GM12801 (cell line): ENCODE results near the gene BLOC1S1.

ENCODE experiments used
- TF ChIP-seq, protein P1 (sequence below): IDR thresholded peaks from one replicate; pipeline ENCODE4 v1.5.1; 2011; ENCODE audit warnings: control low read depth; ENCODE audit not compliant: insufficient read length; ENCODE audit errors: extremely low read depth

The BLOC1S1 gene

GRCh38 chr12:55715833-55716581, at the start of gene BLOC1S1:
Gene BLOC1S1, plus strand, starts transcription at chr12:55716046. Its CDS starts 6 bp downstream, at chr12:55716052.
- TF ChIP-seq, protein P1, sequence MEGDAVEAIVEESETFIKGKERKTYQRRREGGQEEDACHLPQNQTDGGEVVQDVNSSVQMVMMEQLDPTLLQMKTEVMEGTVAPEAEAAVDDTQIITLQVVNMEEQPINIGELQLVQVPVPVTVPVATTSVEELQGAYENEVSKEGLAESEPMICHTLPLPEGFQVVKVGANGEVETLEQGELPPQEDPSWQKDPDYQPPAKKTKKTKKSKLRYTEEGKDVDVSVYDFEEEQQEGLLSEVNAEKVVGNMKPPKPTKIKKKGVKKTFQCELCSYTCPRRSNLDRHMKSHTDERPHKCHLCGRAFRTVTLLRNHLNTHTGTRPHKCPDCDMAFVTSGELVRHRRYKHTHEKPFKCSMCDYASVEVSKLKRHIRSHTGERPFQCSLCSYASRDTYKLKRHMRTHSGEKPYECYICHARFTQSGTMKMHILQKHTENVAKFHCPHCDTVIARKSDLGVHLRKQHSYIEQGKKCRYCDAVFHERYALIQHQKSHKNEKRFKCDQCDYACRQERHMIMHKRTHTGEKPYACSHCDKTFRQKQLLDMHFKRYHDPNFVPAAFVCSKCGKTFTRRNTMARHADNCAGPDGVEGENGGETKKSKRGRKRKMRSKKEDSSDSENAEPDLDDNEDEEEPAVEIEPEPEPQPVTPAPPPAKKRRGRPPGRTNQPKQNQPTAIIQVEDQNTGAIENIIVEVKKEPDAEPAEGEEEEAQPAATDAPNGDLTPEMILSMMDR = no peak

DNA sequence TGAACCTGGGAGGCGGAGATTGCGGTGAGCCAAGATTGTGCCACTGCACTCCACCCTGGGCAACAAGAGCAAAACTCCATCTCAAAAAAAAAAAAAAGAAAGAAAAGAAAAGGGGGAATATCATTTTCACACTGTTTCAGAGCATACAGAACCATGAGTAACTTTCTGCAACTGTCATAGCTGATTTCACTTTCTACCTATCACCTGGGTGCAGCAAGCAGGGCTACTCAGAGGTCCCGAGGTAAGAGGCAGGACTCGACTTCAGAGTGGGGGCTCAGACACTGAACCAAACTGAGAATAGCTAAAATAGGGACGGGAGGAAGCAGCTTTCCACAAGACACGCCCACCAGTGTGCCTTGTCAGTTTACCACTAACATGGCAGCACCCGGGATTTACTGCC, 49.3 kb upstream of the BLOC1S1 start:
- TF ChIP-seq, protein P1 = no peak

DNA sequence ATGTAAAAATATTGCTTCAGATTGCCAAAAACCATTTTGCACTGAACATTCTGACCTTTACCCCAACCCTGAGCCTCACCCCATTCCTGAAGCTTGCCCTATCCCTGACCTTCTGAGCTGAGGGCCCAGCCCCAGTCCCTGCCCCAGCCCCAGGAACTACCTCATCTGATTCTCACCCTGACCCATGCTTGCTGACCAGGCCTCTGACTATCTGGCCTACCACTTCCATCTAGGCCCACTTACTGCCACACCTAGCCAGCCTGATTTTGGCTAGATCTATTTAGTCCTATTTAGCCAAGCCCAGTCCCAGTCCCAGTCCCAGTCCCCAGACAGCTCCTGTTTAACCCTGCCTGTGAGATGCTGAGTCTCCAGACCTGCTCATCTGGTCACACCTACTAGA, 45.6 kb upstream of the BLOC1S1 start:
- TF ChIP-seq, protein P1 = no peak

DNA sequence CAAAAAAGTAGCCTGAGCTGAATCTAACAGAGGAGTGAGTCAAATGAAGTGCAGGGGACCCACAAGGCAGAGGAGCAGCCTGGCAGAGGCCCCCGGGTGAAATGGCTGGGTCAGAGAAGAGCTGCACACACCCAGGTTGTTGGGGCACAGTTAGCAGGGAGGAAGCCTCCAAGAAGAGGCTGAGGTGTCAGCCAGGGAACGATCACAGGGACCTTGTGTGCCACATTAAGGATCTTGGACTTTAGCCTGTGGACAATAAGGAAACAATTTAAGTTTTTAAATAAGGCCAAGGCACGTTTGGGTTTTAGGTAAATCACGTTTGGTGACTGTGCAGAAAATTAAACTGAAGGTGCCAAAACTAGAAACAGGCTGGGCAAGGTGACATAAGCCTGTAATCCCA, 44.1 kb upstream of the BLOC1S1 start:
- TF ChIP-seq, protein P1 = no peak

DNA sequence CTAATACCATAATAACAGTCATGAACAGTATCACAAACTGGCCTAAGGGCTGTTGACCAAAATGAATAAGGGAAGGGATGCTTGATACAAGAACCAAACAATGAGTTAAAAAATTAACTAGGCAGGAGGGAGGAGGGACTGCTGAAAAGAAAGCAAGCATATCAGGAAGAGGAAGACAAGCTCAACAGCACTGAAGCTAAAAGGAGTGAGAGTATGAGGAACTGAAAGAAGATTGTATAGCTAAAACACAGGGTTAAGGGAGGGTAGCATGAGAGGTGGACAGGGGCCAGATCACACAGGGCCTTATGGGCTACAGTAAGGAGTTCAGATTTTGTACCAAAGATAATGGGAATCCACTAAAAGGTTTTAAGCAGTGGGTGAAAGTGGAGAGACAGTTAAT, 42.2 kb upstream of the BLOC1S1 start:
- TF ChIP-seq, protein P1 = no peak

DNA sequence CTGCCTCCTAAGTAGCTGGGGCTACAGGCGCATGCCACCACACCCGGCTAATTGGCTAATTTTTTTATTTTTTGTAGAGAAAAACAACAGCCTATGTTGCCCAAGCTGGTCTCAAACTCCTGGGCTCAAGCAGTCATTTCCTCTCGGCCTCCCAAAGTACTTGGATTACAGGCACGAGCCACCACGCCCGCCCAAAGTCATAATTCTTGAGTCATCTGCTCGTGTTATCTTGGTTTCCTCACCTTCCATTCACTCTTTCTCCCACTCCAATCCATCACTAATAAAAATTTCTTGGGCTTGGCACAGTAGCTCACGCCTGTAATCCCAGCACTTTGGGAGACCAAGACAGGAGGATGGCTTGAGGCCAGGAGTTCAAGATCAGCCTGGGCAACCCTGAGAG, 40.2 kb upstream of the BLOC1S1 start:
- TF ChIP-seq, protein P1 = no peak

GRCh38 chr12:55676707-55677106, 39.1 kb upstream of the BLOC1S1 start:
- TF ChIP-seq, protein P1 = no peak
